CD4-positive, alpha-beta T cell (primary cell): Measurements from ENCODE around the gene SIN3B. TPM values are rescaled to one million over a fixed set of nuclear protein-coding genes. Genes with fewer than 3 reads are reported as not detected.

Experiments
- ATAC-seq: fragments of 200-7000 bp; cut with Tn5 transposase; one replicate; pipeline ENCODE4 v1.10.0; 2022; ENCODE audit warnings: mild to moderate bottlenecking; ENCODE audit not compliant: poor library complexity
- CTCF ChIA-PET: fragments of 350-600 bp; sonication (Branson Sonifier 250); formaldehyde crosslinking; loops from one replicate; lab custom pipeline; 2021; ENCODE audit warnings: antibody characterized with exemption, inconsistent platforms; lab: Charles Lee
- POLR2A ChIA-PET: fragments of 350-600 bp; sonication (Branson Sonifier 250); formaldehyde crosslinking; loops from one replicate; lab custom pipeline; 2021; ENCODE audit warnings: antibody characterized with exemption, inconsistent platforms; lab: Charles Lee
- DNase-seq, 14 experiments: peaks; one replicate each; pipeline ENCODE4 v3.0.0-alpha.2; 2013 to 2020; ENCODE audit warnings: mixed read lengths in 2 of 14
- H3K27ac ChIP-seq, 2 donors: one replicate each; pipeline versions ENCODE4 v1.5.1 to v1.7.0; 2013; ENCODE audit warnings: low read length in 2 of 2, low read depth in 1 of 2, mild to moderate bottlenecking in 1 of 2
- H3K27me3 ChIP-seq, 2 experiments: 1 replicate in 1 of 2; 2 replicates in 1 of 2; pipeline versions ENCODE4 v1.6.1 to v1.7.0; 2013; ENCODE audit warnings: low read length in 2 of 2, control low read depth in 1 of 2, mild to moderate bottlenecking in 1 of 2, moderate library complexity in 1 of 2; ENCODE audit not compliant: insufficient read depth in 2 of 2, control insufficient read depth in 1 of 2
- H3K36me3 ChIP-seq: one replicate; pipeline ENCODE4 v1.6.1; 2013; ENCODE audit warnings: low read length, control low read depth; ENCODE audit not compliant: insufficient read depth
- H3K4me1 ChIP-seq: one replicate; pipeline ENCODE4 v1.6.1; 2013; ENCODE audit warnings: low read length, control low read depth; ENCODE audit not compliant: insufficient read depth
- H3K4me3 ChIP-seq: one replicate; pipeline ENCODE4 v1.5.1; 2013; ENCODE audit warnings: mild to moderate bottlenecking, low read length, moderate library complexity
- H3K9me3 ChIP-seq, 2 experiments: 1 replicate in 1 of 2; 2 replicates in 1 of 2; pipeline versions ENCODE4 v1.6.1 to v1.7.0; 2013; ENCODE audit warnings: low read length in 2 of 2, mild to moderate bottlenecking in 2 of 2, control low read depth in 1 of 2, moderate library complexity in 1 of 2; ENCODE audit not compliant: control insufficient read depth in 1 of 2, insufficient read depth in 1 of 2
- H3K27ac Mint-ChIP-seq: one replicate; pipeline ENCODE4 v1.8.0; 2020; ENCODE audit warnings: mixed read lengths
- H3K27me3 Mint-ChIP-seq: one replicate; pipeline ENCODE4 v1.8.0; 2021; ENCODE audit warnings: mixed read lengths
- H3K36me3 Mint-ChIP-seq: one replicate; pipeline ENCODE4 v1.8.0; 2021; ENCODE audit warnings: low read depth, mixed read lengths
- H3K4me1 Mint-ChIP-seq: one replicate; pipeline ENCODE4 v1.8.0; 2021; ENCODE audit warnings: low read depth, mixed read lengths
- H3K4me3 Mint-ChIP-seq: one replicate; pipeline ENCODE4 v1.8.0; 2020; ENCODE audit warnings: mild to moderate bottlenecking, mixed read lengths
- H3K9me3 Mint-ChIP-seq: one replicate; pipeline ENCODE4 v1.8.0; 2020; ENCODE audit warnings: mixed read lengths
- intact Hi-C, 2 experiments: fragments of 100-400 bp; cut with DNase I in 1 of 2; cut with micrococcal nuclease in 1 of 2; formaldehyde crosslinking; loops; one replicate each; pipeline versions ENCODE4 v1.15.1 to v1.9.0; 2023 to 2025; cut with DNase I, micrococcal nuclease
- total RNA-seq, 174 experiments: library from RNA in 2 of 174; stranded (reverse) in 2 of 174; gene quantifications; one replicate each; pipeline ENCODE4 v1.2.3 and lab custom pipeline; 2021 to 2026
- TF ChIP-seq, protein P1 (sequence below): fragments of 200-600 bp; IDR thresholded peaks from one replicate; pipeline ENCODE4 v1.8.0; 2022; ENCODE audit warnings: antibody characterized with exemption, mild to moderate bottlenecking

The SIN3B gene
- total RNA-seq, 2 experiments from 2014 or later = 52.4 to 53.7 TPM

- intact Hi-C loops = no loop called here
- no peak overlapping the region for H3K27ac ChIP-seq
- Mint-ChIP-seq H3K9me3 (peaks cover 8% of the 10 kb centered on the region), H3K4me3 (no peak overlapping the region), H3K4me1 (no peaks in the 10 kb centered on the region), H3K27me3 (peaks cover 17% of the 10 kb centered on the region), H3K36me3 (no peaks in the 10 kb centered on the region), H3K27ac (no peak overlapping the region)
- CTCF ChIA-PET = no interaction called here
- H3K9me3 ChIP-seq = peaks cover 6 to 25% of the 10 kb centered on the region in 2 experiments
- H3K4me3 ChIP-seq = no peak overlapping the region
- H3K4me1 ChIP-seq = no peaks in the 10 kb centered on the region
- TF ChIP-seq, protein P1, sequence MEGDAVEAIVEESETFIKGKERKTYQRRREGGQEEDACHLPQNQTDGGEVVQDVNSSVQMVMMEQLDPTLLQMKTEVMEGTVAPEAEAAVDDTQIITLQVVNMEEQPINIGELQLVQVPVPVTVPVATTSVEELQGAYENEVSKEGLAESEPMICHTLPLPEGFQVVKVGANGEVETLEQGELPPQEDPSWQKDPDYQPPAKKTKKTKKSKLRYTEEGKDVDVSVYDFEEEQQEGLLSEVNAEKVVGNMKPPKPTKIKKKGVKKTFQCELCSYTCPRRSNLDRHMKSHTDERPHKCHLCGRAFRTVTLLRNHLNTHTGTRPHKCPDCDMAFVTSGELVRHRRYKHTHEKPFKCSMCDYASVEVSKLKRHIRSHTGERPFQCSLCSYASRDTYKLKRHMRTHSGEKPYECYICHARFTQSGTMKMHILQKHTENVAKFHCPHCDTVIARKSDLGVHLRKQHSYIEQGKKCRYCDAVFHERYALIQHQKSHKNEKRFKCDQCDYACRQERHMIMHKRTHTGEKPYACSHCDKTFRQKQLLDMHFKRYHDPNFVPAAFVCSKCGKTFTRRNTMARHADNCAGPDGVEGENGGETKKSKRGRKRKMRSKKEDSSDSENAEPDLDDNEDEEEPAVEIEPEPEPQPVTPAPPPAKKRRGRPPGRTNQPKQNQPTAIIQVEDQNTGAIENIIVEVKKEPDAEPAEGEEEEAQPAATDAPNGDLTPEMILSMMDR = no peak
- POLR2A ChIA-PET = no interaction called here
- H3K27me3 ChIP-seq = no peaks in the 10 kb centered on the region
- H3K36me3 ChIP-seq = no peaks in the 10 kb centered on the region
- ATAC-seq = no peak
- DNase-seq = no peak
Measured at GRCh38 chr19:16922592-16922934, 93.4 kb downstream of the SIN3B start.

DNA sequence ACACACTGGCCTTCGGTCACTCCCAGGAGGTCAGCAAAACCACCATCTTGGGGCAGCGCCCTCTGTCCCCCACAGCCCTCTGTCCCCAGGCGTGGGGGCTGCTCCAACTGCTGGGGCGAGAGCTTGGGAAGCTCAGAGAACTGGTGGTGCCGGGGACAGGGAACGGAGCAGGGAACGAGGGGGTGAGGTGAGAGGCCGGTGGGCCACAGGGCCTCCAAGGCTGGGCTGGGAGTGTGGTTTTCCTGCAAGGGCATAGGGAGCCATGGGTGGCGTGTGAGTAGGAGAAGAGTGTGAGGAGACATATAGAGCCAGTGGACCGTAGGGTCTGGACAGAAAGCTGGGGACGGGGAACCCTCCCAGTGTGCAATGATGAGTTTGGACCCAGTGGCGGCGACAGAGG lies 93.8 kb downstream of the SIN3B start:
- Histone ChIP-seq H3K9me3 (peaks cover 6 to 29% of the 10 kb centered on the region in 2 experiments), H3K27me3 (no peaks in the 10 kb centered on the region), H3K36me3 (no peaks in the 10 kb centered on the region), H3K27ac (no peak overlapping the region), H3K4me1 (no peaks in the 10 kb centered on the region), H3K4me3 (no peak overlapping the region)
- ATAC-seq (no peak), DNase-seq (no peak)
- intact Hi-C loops = no loop called here
- TF ChIP-seq, protein P1 = no peak
- ChIA-PET CTCF (no interaction called here), POLR2A (no interaction called here)
- no peak overlapping the region for H3K4me3 Mint-ChIP-seq
- H3K27me3 Mint-ChIP-seq = peaks cover 17% of the 10 kb centered on the region
- no peak overlapping the region for H3K27ac Mint-ChIP-seq
- H3K9me3 Mint-ChIP-seq = peaks cover 8% of the 10 kb centered on the region
- no peaks in the 10 kb centered on the region for H3K36me3 Mint-ChIP-seq
- no peaks in the 10 kb centered on the region for H3K4me1 Mint-ChIP-seq

DNA sequence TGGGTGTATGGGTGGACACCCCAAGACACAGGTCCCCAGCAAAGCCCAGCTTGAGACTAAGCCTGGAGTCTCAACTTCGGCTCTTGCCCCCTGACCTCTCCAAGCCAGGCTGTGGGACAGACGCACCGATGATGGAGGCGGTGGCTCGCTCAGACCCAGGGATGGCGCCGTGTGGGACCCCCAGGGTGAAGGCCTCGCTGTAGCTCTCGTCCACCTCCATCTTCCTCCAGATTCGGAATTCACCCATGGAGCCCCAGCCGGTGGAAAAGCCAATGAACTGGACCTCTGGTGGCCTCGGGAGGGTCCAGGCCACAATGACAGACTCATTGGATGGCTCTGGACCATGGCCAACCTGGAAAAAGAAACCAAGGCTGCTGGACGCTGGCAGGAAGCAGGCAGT lies 98.7 kb downstream of the SIN3B start:
- Mint-ChIP-seq H3K4me1 (no peaks in the 10 kb centered on the region), H3K27ac (no peak overlapping the region), H3K4me3 (no peak overlapping the region), H3K27me3 (peaks cover 22% of the 10 kb centered on the region), H3K36me3 (no peaks in the 10 kb centered on the region), H3K9me3 (peaks cover 10% of the 10 kb centered on the region)
- TF ChIP-seq, protein P1 = no peak
- peaks cover 6 to 50% of the 10 kb centered on the region in 2 experiments for H3K9me3 ChIP-seq
- ChIA-PET POLR2A (no interaction called here), CTCF (no interaction called here)
- no peak overlapping the region for H3K4me3 ChIP-seq
- no peak for ATAC-seq
- no peak for DNase-seq
- H3K36me3 ChIP-seq = no peaks in the 10 kb centered on the region
- H3K27ac ChIP-seq = no peak overlapping the region
- no peaks in the 10 kb centered on the region for H3K27me3 ChIP-seq
- H3K4me1 ChIP-seq = no peaks in the 10 kb centered on the region
- intact Hi-C loops = no loop called here
